GM21360 (cell line): ENCODE measurements around the gene MYRIP.
"Not testable (repeated sequence)": the region's sequence is repeated elsewhere in the genome, so short reads cannot be mapped to it uniquely, and the experiment has no call there.

Source experiments
- ATAC-seq: cut with Tn5 transposase; IDR thresholded peaks from one replicate; pipeline ENCODE4 v1.9.1; 2021; ENCODE audit warnings: mild to moderate bottlenecking, moderate library complexity; ENCODE audit not compliant: unreplicated experiment

Gene MYRIP

GRCh38 chr3:40077139-40077538 lies 267.7 kb downstream of the MYRIP start:
- not testable (repeated sequence) for ATAC-seq

DNA sequence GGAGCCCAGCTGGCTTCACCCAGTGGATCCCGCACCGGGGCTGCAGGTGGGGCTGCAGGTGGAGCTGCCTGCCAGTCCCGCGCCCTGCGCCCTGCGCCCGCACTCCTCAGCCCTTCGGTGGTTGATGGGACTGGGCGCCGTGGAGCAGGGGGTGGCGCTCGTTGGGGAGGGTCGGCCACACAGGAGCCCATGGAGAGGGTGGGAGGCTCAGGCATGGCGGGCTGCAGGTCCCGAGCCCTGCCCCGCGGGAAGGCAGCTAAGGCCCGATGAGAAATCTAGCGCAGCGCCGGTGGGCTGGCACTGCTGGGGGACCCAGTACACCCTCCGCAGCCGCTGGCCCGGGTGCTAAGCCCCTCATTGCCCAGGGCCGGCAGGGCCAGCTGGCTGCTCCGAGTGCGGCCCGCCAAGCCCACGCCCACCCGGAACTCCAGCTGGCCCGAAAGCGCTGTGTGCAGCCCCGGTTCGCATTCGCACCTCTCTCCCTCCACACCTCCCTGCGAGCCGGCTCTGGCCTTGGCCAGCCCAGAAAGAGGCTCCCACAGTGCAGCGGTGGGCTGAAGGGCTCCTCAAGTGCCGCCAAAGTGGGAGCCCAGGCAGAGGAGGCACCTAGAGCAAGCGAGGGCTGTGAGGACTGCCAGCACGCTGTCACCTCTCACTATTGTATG lies 268.6 kb downstream of the MYRIP start:
- ATAC-seq: not testable (repeated sequence)

DNA sequence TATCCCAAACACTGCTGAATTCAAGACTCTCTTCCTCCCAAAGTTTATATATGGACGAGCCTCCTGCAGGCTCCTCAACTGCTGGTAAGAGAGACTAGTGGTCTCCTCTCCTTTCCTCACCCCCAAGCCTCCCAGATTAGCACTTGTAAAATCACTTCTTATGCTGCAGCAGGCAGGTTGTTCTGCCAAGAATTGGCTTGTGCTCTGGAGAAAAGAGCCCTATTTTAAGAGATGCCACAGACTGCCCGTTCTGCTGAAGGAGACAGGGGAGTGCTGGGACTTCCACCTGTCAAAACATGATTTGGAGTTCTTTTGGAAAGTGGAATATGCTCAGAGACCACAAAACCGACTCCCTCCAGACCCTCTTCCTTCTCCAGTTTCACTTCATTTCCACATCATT lies 269.2 kb downstream of the MYRIP start:
- ATAC-seq: no peak

GRCh38 chr3:40079203-40079846 lies 269.9 kb downstream of the MYRIP start:
- ATAC-seq: no peak

DNA sequence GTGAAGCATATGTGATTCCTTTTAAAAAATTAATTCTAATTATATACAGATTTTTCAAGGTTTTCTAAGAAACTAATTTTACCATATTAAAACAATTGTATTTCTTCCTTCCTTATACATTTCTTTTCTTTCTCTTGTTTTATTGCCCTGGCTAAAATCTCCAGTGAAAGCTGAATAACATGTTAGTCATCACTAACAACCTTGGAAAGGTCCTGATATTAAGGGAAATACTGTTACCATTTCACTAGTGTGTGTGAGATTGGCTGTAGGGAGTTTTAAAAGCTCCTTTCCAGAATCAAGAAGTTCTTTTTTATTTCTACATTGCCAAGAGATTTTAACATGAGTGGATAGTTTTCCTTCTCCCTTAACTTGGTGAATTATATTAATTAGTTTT lies 270.4 kb downstream of the MYRIP start:
- no peak for ATAC-seq

DNA sequence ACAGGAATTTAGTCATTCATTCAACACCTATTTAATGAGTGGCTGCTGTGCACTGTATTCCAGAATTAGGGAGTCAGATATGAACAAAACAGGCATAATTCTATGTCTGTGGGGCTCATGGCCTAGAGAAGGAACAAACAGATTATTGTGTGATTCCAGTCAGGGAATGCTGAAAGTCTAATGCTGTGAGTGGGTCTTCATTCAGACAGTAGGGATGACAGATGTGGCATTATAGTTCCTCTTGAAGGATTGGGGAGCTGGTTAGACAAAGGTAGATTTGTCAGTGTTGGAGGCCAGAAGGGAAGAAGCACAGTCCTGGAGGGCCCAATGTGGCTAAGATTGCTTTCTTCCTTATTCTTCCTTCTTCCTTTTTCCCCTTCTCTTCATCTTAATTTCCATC lies 273.7 kb downstream of the MYRIP start:
- ATAC-seq: no peak

GRCh38 chr3:40084424-40084823 lies 275.0 kb downstream of the MYRIP start:
- not testable (repeated sequence) for ATAC-seq

- ATAC-seq: no peak
Measured at GRCh38 chr3:40086890-40087883, 277.8 kb downstream of the MYRIP start.

GRCh38 chr3:40088527-40089170 lies 279.2 kb downstream of the MYRIP start:
- ATAC-seq: no peak

- no peak for ATAC-seq
Measured at GRCh38 chr3:40096661-40097111, 287.3 kb downstream of the MYRIP start.

- no peak for ATAC-seq
Measured at GRCh38 chr3:40097131-40098117, 288.0 kb downstream of the MYRIP start.

DNA sequence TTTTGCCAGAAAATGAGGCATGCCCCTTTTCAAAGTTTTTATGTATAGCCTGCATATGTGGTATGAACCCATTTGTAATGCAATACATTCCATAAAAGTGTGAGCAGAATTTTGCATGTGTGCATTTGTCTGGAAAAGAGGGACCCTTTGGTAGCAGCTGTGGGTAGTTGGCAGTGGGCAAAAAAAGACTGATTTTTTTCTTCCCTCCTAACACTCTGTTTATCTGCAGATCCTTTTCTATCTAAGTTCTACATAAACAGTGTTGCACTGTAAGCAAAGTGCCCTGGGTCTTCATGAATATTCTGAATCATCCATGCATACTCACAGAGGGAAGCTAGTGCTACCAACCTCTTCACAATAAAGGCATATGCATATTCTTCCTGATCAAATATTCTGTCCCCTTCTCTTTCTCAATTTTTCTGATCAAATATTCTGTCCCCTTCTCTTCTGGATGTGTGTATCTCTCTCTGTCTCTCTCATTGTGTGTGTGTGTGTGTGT lies 288.9 kb downstream of the MYRIP start:
- ATAC-seq: no peak

GRCh38 chr3:40099871-40100270 lies 290.5 kb downstream of the MYRIP start:
- no peak for ATAC-seq

GRCh38 chr3:40102182-40102581 lies 292.8 kb downstream of the MYRIP start:
- no peak for ATAC-seq

DNA sequence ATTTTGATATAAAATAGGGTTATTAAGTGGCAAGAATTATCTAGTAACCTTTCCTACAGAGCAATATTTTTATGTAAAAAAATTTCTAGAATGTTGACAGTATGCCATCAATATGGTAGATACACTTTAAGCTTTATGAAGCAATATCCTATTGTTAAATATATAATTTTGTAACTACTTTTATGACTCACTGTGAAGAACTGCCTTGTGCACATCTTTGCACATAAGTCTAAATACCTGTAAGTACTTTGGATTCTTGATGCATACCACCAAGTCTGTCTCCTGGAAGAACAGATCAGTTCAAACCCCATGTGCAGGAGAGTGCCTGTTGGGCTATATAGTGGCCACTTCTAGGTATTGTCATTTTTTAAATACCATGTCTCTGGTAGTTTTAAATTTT lies 294.4 kb downstream of the MYRIP start:
- no peak for ATAC-seq

- ATAC-seq: no peak
Measured at GRCh38 chr3:40104441-40104840, 295.0 kb downstream of the MYRIP start.

DNA sequence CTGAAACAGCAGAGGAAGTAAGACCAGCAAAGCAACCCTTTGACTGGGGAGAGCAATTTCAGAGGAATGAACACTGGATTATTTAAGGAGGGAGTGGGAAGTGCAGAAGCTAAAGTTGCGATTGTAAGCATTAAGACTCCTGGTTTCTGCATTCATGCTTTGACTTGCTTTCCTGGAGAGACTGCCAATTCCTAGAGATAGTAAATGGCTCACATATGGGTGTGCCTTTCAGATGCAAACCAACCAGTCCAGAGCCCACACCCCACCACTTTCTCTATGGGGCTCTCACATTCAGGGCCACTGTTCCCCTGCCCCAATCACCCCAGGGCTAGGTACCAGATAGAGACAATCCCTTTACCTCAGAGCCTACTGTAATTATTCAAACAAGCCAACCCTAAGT lies 299.2 kb downstream of the MYRIP start:
- ATAC-seq: no peak

DNA sequence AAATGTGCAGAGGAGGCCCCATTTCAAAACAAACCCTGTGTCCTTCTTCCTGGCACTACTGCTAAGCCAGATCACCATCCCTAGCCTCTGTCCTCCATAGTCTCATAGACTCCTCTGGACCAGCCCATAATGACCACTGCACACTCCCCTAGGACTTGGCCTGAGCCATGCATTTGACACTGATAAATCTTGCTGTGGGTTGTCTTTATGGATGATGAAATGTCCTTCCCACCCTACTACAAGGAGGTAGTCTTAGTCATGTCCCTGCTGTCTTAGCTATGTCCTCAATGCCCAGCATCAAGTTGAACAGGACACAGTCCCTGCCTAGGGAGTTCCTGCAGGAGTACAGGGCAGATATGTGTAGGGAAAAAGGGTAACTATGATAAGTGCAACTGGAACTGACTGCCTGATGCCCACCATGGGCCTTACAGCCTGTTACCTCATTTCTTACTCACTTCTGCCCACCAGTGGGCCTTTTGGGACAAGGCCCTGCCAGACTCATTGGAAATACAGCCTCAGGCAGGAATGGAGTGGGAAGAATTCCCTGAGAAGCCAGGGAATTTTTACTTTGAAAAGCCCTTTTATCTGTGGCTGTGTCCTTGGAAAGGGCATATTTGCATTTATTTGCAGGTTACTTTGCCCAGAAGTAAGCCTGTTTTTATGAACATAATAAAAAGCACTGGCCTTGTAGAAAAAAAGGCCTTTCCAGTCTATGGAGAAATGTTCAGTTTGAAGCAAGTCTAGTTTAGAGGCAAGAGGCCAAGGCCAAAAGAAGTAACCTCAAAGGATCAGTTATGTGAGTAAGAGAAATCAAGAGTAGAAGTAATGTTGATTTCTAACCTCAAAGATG lies 300.5 kb downstream of the MYRIP start:
- no peak for ATAC-seq
